ENCODE data around the gene SGCA. TPM values are rescaled to one million over a fixed set of nuclear protein-coding genes. Genes with fewer than 3 reads are reported as not detected.
A peak's percentile ranks its signal among the peaks of the same experiment; 100 is the strongest.

SGCA gene
- 265 TPM for total RNA-seq
- polyA plus RNA-seq (ENCODE audit: insufficient read depth in 1 of 8, insufficient read length in 8 of 8, low replicate concordance in 1 of 8) = 100 to 1,000 TPM; 209 to 375 (median 325) TPM
- long read RNA-seq, donor 1, transcript SGCA-205 (2 exons, 494 nt) = minor isoform, 7 of 2,264 reads
- long read RNA-seq, donor 1, transcript SGCA-201 (10 exons, 1,432 nt) = major isoform, 22 of 2,264 reads
- long read RNA-seq, donor 1, partial matches to known transcripts = 2,172 of 2,264 reads
- long read RNA-seq, donor 1, other reads (novel, unspliced or antisense) = 55 of 2,264 reads
- long read RNA-seq, donor 2, transcript SGCA-201 (10 exons, 1,432 nt) = major isoform, 5 of 1,519 reads
- long read RNA-seq, donor 2, partial matches to known transcripts = 1,493 of 1,519 reads
- long read RNA-seq, donor 2, other reads (novel, unspliced or antisense) = 16 of 1,519 reads
- long read RNA-seq, donor 3, transcript SGCA-201 (10 exons, 1,432 nt) = major isoform, 66 of 6,218 reads
- long read RNA-seq, donor 3, transcript SGCA-205 (2 exons, 494 nt) = minor isoform, 20 of 6,218 reads
- long read RNA-seq, donor 3, transcript SGCA-202 (8 exons, 1,057 nt) = minor isoform, 23 of 6,218 reads
- long read RNA-seq, donor 3, partial matches to known transcripts = 5,909 of 6,218 reads
- long read RNA-seq, donor 3, other reads (novel, unspliced or antisense) = 199 of 6,218 reads
- long read RNA-seq, donor 4, transcript SGCA-202 (8 exons, 1,057 nt) = minor isoform, 24 of 5,465 reads
- long read RNA-seq, donor 4, transcript SGCA-205 (2 exons, 494 nt) = minor isoform, 15 of 5,465 reads
- long read RNA-seq, donor 4, transcript SGCA-201 (10 exons, 1,432 nt) = major isoform, 27 of 5,465 reads
- long read RNA-seq, donor 4, partial matches to known transcripts = 5,184 of 5,465 reads
- long read RNA-seq, donor 4, other reads (novel, unspliced or antisense) = 213 of 5,465 reads
- long read RNA-seq, donor 5, transcript SGCA-202 (8 exons, 1,057 nt) = minor isoform, 29 of 2,636 reads
- long read RNA-seq, donor 5, transcript SGCA-201 (10 exons, 1,432 nt) = major isoform, 78 of 2,636 reads
- long read RNA-seq, donor 5, transcript SGCA-205 (2 exons, 494 nt) = minor isoform, 8 of 2,636 reads
- long read RNA-seq, donor 5, partial matches to known transcripts = 2,314 of 2,636 reads
- long read RNA-seq, donor 5, other reads (novel, unspliced or antisense) = 203 of 2,636 reads
- long read RNA-seq, donor 6, transcript SGCA-201 (10 exons, 1,432 nt) = major isoform, 71 of 5,569 reads
- long read RNA-seq, donor 6, transcript SGCA-205 (2 exons, 494 nt) = minor isoform, 34 of 5,569 reads
- long read RNA-seq, donor 6, transcript SGCA-202 (8 exons, 1,057 nt) = minor isoform, 45 of 5,569 reads
- long read RNA-seq, donor 6, partial matches to known transcripts = 5,312 of 5,569 reads
- long read RNA-seq, donor 6, other reads (novel, unspliced or antisense) = 102 of 5,569 reads
- long read RNA-seq, donor 7, transcript SGCA-202 (8 exons, 1,057 nt) = minor isoform, 23 of 11,199 reads
- long read RNA-seq, donor 7, transcript SGCA-205 (2 exons, 494 nt) = minor isoform, 18 of 11,199 reads
- long read RNA-seq, donor 7, transcript SGCA-201 (10 exons, 1,432 nt) = major isoform, 37 of 11,199 reads
- long read RNA-seq, donor 7, partial matches to known transcripts = 10,842 of 11,199 reads
- long read RNA-seq, donor 7, other reads (novel, unspliced or antisense) = 277 of 11,199 reads
- long read RNA-seq, donor 8, transcript SGCA-205 (2 exons, 494 nt) = minor isoform, 12 of 23,152 reads
- long read RNA-seq, donor 8, transcript SGCA-201 (10 exons, 1,432 nt) = major isoform, 20 of 23,152 reads
- long read RNA-seq, donor 8, transcript SGCA-202 (8 exons, 1,057 nt) = minor isoform, 12 of 23,152 reads
- long read RNA-seq, donor 8, partial matches to known transcripts = 22,417 of 23,152 reads
- long read RNA-seq, donor 8, other reads (novel, unspliced or antisense) = 690 of 23,152 reads
- long read RNA-seq, donor 9, transcript SGCA-201 (10 exons, 1,432 nt) = major isoform, 30 of 13,131 reads
- long read RNA-seq, donor 9, transcript SGCA-202 (8 exons, 1,057 nt) = minor isoform, 14 of 13,131 reads
- long read RNA-seq, donor 9, transcript SGCA-205 (2 exons, 494 nt) = minor isoform, 10 of 13,131 reads
- long read RNA-seq, donor 9, partial matches to known transcripts = 12,860 of 13,131 reads
- long read RNA-seq, donor 9, other reads (novel, unspliced or antisense) = 215 of 13,131 reads
- long read RNA-seq, donor 10, transcript SGCA-205 (2 exons, 494 nt) = major isoform, 29 of 10,567 reads
- long read RNA-seq, donor 10, transcript SGCA-201 (10 exons, 1,432 nt) = minor isoform, 27 of 10,567 reads
- long read RNA-seq, donor 10, transcript SGCA-202 (8 exons, 1,057 nt) = minor isoform, 17 of 10,567 reads
- long read RNA-seq, donor 10, partial matches to known transcripts = 10,264 of 10,567 reads
- long read RNA-seq, donor 10, other reads (novel, unspliced or antisense) = 228 of 10,567 reads
- long read RNA-seq, donor 11, transcript SGCA-205 (2 exons, 494 nt) = minor isoform, 15 of 333 reads
- long read RNA-seq, donor 11, transcript SGCA-202 (8 exons, 1,057 nt) = minor isoform, 20 of 333 reads
- long read RNA-seq, donor 11, transcript SGCA-201 (10 exons, 1,432 nt) = major isoform, 45 of 333 reads
- long read RNA-seq, donor 11, partial matches to known transcripts = 30 of 333 reads
- long read RNA-seq, donor 11, other reads (novel, unspliced or antisense) = 221 of 333 reads

DNA sequence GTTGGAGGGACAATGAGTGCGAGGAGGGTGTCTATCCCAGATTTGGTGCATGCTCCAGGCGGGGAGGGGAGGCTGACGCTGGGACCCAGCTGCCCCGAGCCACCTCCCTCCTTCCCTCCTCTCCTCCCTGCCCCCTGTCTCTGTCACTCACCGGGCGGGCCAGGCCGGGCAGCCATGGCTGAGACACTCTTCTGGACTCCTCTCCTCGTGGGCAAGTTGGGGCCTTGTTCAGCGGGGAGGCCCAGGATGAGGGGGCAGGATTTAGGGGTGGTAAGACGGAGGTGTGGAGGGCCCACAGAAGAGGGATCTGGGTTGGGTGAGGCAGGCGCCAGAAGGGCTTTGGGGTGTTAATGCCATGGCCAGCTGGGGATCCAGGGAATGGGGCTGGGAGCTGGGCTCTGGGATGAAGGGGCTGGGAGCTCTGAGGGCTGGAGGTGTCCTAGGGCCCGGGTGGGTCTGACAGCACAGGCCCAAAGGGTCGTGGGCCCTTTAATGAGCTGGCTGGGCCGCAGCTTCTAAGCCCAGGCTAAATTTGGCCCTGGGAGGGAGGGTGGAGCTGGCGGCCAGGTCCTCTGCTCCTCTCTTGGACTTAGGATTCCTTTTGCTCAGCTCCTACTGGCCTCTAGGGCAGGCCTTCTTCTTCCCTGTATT, at the start of gene SGCA:
Gene SGCA, plus strand, starts transcription at position 139 of the 651 bp plus-strand sequence. Its CDS starts 36 bp downstream, at position 175.
- no peaks in the 10 kb centered on the region for H3K27me3 ChIP-seq (ENCODE audit: control insufficient read depth, insufficient read depth, low read length)
- peaks cover 29% of the 10 kb centered on the region for H3K36me3 ChIP-seq (ENCODE audit: control insufficient read depth, insufficient read depth, low read length)
- DNase-seq = peak; percentile 79
- no peaks in the 10 kb centered on the region for H3K9me3 ChIP-seq (replicated peaks; ENCODE audit: control insufficient read depth, low read depth, low read length)
- peak within 1 kb of the TSS; percentile 95 for H3K27ac ChIP-seq (ENCODE audit: low read length)
- H3K4me1 ChIP-seq (ENCODE audit: control insufficient read depth, insufficient read depth, low read length) = peaks cover 68% of the 10 kb centered on the region
- 35% methylated on average over 6 of the region's 15 CpGs for WGBS (ENCODE audit: insufficient coverage)
- peak within 1 kb of the TSS; percentile 66 for H3K4me3 ChIP-seq (ENCODE audit: low read length)

DNA sequence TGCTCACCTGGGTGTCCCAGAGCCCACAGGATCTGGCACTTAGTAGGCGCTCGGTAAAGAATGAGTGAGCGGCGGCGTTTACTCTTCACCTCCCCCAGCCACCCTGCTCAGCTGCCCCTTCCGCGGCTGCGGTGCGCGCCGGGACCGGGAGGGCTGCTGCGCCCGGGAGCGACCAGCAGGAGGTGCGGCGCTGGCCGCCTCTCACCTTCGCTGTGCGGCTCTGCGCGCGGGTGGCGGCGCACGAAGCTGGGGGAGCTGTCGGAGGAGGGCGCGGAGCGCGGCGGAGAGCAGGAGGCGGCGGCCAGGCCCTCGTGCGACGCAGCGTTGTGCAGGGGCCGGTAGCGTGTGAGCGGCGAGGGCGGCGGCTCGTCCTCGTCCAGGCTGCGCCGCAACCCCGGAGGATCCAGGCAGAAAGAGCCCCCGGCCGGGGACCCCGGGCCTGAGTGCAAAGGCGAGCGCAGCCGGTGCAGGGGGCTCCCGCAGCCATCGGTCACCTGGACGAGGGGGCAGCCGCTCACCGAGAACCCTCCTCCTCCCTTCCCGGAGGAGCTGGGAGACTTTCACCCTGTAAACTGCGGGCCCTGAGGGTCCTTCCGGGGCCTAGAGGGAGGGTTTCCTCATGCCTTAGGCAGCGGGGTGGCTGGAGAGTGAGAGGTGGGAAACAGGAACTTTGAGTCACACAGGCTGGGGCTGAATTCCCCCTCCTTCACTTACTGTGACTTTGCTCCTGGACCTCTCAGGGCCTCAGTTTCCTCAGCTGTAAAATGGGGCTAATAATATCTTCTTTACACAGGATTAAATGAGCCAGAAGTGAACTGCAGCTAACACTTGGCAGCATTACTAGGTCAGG, 48.4 kb upstream of the SGCA start:
- Histone ChIP-seq H3K4me3 (ENCODE audit: low read length) (no peak overlapping the region), H3K27ac (ENCODE audit: low read length) (no peak overlapping the region), H3K9me3 (replicated peaks; ENCODE audit: control insufficient read depth, low read depth, low read length) (no peaks in the 10 kb centered on the region), H3K27me3 (ENCODE audit: control insufficient read depth, insufficient read depth, low read length) (peaks cover 34% of the 10 kb centered on the region), H3K36me3 (ENCODE audit: control insufficient read depth, insufficient read depth, low read length) (no peaks in the 10 kb centered on the region), H3K4me1 (ENCODE audit: control insufficient read depth, insufficient read depth, low read length) (peaks cover 17% of the 10 kb centered on the region)
- WGBS (ENCODE audit: insufficient coverage) = 2% methylated on average over 48 of the region's 64 CpGs
- peak; percentile 78 for DNase-seq

DNA sequence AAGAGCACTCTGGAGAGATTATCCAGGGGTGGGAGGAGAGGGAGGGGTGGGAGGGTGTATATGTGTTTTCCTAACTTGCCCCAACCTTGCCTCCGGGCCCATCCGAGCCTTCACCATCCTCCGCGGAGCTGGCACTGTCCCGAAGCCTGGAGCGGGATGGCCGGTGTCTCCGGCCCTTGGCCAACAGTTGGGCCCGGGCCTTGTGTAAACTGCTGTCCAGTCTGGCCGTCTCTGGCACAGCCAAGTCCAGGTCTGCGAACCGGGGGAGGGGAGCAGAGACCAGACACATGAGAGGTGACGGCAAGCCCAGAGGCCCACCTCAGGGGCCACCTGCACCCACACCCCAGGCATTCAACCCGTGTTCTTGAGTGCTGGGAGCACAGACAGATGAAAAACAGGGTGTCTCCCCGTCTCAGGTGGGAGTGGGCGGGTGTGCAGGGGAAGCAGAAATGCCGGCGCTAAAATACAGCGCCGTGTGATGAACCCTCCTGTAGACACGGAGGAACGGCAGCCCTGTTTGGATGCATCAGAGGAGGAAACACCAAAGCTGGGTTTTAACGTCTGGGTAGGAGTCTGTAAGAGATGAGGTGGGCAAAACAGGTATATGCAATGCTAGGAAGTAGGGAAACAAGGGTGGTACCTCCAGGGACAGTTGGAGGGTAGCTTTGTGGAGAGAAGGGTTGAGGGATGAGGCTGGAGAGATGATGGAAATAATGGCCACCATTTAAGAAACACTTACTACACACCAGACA, 47.6 kb upstream of the SGCA start:
- H3K27me3 ChIP-seq (ENCODE audit: control insufficient read depth, insufficient read depth, low read length) = peaks cover 36% of the 10 kb centered on the region
- H3K4me3 ChIP-seq (ENCODE audit: low read length) = no peak overlapping the region
- no peaks in the 10 kb centered on the region for H3K9me3 ChIP-seq (replicated peaks; ENCODE audit: control insufficient read depth, low read depth, low read length)
- no peak overlapping the region for H3K27ac ChIP-seq (ENCODE audit: low read length)
- no peak for DNase-seq
- H3K36me3 ChIP-seq (ENCODE audit: control insufficient read depth, insufficient read depth, low read length) = no peaks in the 10 kb centered on the region
- H3K4me1 ChIP-seq (ENCODE audit: control insufficient read depth, insufficient read depth, low read length) = peaks cover 14% of the 10 kb centered on the region
- 82% methylated on average over 15 of the region's 23 CpGs for WGBS (ENCODE audit: insufficient coverage)

DNA sequence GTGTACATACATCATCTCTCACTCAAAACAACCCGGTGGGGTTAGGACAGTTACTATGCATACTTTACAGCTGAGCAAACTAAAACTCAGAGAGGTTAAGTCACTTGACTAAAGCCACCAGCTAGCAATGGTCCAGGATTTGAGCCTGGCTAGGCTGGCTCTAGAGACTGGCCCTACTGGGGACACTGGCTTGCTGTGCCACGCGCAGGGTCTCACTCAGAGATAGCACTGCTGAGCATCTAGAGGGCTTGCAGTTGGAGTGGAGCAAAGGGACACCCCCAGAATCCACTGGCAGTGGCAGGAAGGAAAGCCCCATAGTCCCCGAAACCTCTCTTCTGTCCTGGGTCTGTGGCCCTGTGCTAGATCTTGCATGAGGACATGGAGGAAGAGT, 47.0 kb upstream of the SGCA start:
- Histone ChIP-seq H3K36me3 (ENCODE audit: control insufficient read depth, insufficient read depth, low read length) (no peaks in the 10 kb centered on the region), H3K27me3 (ENCODE audit: control insufficient read depth, insufficient read depth, low read length) (peaks cover 37% of the 10 kb centered on the region), H3K27ac (ENCODE audit: low read length) (no peak overlapping the region), H3K4me1 (ENCODE audit: control insufficient read depth, insufficient read depth, low read length) (peaks cover 20% of the 10 kb centered on the region), H3K4me3 (ENCODE audit: low read length) (no peak overlapping the region), H3K9me3 (replicated peaks; ENCODE audit: control insufficient read depth, low read depth, low read length) (no peaks in the 10 kb centered on the region)
- DNase-seq = no peak
- 91% methylated on average over 4 of the region's 4 CpGs for WGBS (ENCODE audit: insufficient coverage)

DNA sequence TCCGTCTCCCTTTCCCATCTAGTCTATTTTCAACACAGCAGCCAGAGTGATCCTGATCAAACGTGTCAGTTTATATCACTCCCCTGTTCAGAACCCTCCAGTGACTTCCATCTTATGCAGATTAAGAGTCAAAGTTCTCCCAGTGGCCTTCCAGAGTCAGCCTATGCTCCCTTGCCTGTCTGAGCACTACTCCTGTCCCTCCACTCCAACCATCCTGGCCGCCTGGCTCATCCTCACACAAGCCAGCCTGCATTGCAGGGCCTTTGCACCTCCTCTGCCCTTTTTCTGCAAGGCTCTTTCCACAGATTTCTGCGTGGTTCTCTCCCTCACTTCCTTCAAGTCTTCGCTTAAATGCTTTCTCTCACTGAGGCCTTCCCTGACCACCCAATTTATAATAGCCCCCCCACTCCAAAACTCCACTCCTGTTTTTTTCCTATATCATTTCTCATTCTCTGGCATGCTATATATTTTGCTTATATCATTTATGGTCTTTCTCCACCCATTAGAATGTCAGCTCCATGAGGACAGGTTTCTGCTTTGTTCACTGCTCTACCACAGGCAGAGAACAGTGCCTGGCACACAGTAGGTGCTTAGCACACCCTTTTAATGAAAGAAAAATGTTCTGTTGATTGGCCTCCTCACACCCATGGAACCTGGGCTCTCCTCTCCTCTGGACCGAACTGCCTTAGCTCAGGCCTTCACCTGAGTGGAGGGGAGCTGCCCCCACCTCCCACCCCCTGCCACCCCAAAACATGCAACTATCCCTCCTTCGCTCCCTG, 45.1 kb upstream of the SGCA start:
- Histone ChIP-seq H3K4me1 (ENCODE audit: control insufficient read depth, insufficient read depth, low read length) (peaks cover 22% of the 10 kb centered on the region), H3K4me3 (ENCODE audit: low read length) (no peak overlapping the region), H3K9me3 (replicated peaks; ENCODE audit: control insufficient read depth, low read depth, low read length) (no peaks in the 10 kb centered on the region), H3K36me3 (ENCODE audit: control insufficient read depth, insufficient read depth, low read length) (no peaks in the 10 kb centered on the region), H3K27me3 (ENCODE audit: control insufficient read depth, insufficient read depth, low read length) (peaks cover 33% of the 10 kb centered on the region), H3K27ac (ENCODE audit: low read length) (no peak overlapping the region)
- DNase-seq = no peak
- WGBS (ENCODE audit: insufficient coverage) = 75% methylated on average over 4 of the region's 7 CpGs

DNA sequence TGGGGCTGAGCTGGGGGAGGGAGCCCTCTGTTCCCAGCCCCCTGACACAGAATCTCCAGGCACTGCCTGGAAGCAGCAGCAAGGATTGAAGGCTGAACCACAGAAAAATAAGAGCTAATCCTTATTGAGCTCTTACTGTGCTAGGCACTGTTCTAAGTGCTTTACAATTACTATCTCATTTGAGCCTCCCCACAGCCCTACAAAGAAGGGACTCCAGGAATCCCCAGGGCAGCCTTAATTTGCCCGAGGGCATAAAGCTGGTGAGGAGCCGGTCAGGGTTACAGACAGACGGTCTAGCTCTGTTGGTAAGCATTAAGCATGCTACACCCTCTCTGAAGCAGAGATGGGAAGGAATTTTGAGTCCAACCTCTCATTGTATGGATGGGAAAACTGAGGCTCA, 42.9 kb upstream of the SGCA start:
- Histone ChIP-seq H3K4me1 (ENCODE audit: control insufficient read depth, insufficient read depth, low read length) (peaks cover 18% of the 10 kb centered on the region), H3K27me3 (ENCODE audit: control insufficient read depth, insufficient read depth, low read length) (peaks cover 29% of the 10 kb centered on the region), H3K27ac (ENCODE audit: low read length) (no peak overlapping the region), H3K9me3 (replicated peaks; ENCODE audit: control insufficient read depth, low read depth, low read length) (no peaks in the 10 kb centered on the region), H3K36me3 (ENCODE audit: control insufficient read depth, insufficient read depth, low read length) (no peaks in the 10 kb centered on the region), H3K4me3 (ENCODE audit: low read length) (no peak overlapping the region)
- WGBS (ENCODE audit: insufficient coverage) = 72% methylated on average over 3 of the region's 3 CpGs
- DNase-seq = no peak

Measured in muscle of leg (tissue), 16 donors.